ENCODE measurements around the gene PCARE.

DNA sequence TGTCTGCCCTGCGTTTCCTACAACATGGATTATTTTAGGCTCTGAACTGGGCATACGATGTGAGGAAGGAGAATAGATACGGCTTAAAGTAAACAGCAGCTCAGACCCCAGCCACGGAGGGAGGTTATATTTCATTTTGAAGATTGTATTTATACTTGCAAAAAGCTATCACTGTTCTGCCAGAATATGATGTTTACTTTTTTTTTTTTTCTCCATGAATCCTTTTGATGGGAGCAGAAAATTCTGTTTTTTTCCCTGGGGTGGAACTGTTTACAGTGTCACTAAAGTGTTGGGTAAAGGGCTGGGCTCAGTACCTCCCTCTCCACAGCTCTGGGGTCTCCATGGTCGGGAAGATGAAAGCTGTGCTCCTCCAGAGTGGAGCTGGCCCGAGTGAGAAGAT, 13.1 kb downstream of the PCARE start:
- TF ChIP-seq POLR2AphosphoS5 (IDR thresholded peaks at IDR 0.05; ENCODE audit: low read depth) = no peak
- TF ChIP-seq, protein P1, sequence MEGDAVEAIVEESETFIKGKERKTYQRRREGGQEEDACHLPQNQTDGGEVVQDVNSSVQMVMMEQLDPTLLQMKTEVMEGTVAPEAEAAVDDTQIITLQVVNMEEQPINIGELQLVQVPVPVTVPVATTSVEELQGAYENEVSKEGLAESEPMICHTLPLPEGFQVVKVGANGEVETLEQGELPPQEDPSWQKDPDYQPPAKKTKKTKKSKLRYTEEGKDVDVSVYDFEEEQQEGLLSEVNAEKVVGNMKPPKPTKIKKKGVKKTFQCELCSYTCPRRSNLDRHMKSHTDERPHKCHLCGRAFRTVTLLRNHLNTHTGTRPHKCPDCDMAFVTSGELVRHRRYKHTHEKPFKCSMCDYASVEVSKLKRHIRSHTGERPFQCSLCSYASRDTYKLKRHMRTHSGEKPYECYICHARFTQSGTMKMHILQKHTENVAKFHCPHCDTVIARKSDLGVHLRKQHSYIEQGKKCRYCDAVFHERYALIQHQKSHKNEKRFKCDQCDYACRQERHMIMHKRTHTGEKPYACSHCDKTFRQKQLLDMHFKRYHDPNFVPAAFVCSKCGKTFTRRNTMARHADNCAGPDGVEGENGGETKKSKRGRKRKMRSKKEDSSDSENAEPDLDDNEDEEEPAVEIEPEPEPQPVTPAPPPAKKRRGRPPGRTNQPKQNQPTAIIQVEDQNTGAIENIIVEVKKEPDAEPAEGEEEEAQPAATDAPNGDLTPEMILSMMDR (IDR thresholded peaks at IDR 0.05; ENCODE audit: insufficient read depth, low read length) = no peak

All from HL-60 (cell line).